Duodenal mucosa (tissue), 2 donors: ENCODE data around the gene SLTM.
"Not testable (repeated sequence)": the region's sequence is repeated elsewhere in the genome, so short reads cannot be mapped to it uniquely, and the experiment has no call there.

Source experiments
- H3K27ac ChIP-seq: one replicate; pipeline ENCODE4 v1.7.0; 2013; ENCODE audit warnings: low read depth, low read length
- H3K27me3 ChIP-seq, 2 donors: one replicate each; pipeline ENCODE4 v1.7.0; 2013; ENCODE audit warnings: low read length in 2 of 2, control low read depth in 1 of 2; ENCODE audit not compliant: insufficient read depth in 2 of 2, control insufficient read depth in 1 of 2
- H3K36me3 ChIP-seq, 2 donors: one replicate each; pipeline ENCODE4 v1.7.0; 2013; ENCODE audit warnings: low read length in 2 of 2, control low read depth in 1 of 2; ENCODE audit not compliant: insufficient read depth in 2 of 2, control insufficient read depth in 1 of 2
- H3K4me1 ChIP-seq, 2 donors: one replicate each; pipeline ENCODE4 v1.7.0; 2013; ENCODE audit warnings: low read length in 2 of 2, control low read depth in 1 of 2; ENCODE audit not compliant: insufficient read depth in 2 of 2, control insufficient read depth in 1 of 2
- H3K4me3 ChIP-seq, 2 donors: one replicate each; pipeline ENCODE4 v1.7.0; 2013; ENCODE audit warnings: low read length in 2 of 2, low read depth in 1 of 2
- H3K9ac ChIP-seq, 2 donors: one replicate each; pipeline ENCODE4 v1.7.0; 2013; ENCODE audit warnings: low read length in 2 of 2, low read depth in 1 of 2
- H3K9me3 ChIP-seq, 2 donors: one replicate each; pipeline ENCODE4 v1.7.0; 2013; ENCODE audit warnings: low read length in 2 of 2, control low read depth in 1 of 2; ENCODE audit not compliant: control insufficient read depth in 1 of 2

The SLTM gene

GRCh38 chr15:58862326-58862725 is 71.2 kb downstream of the SLTM start:
- Histone ChIP-seq H3K27me3 (no peaks in the 10 kb centered on the region), H3K9ac (no peak overlapping the region), H3K36me3 (no peaks in the 10 kb centered on the region), H3K4me3 (no peak overlapping the region), H3K27ac (no peak overlapping the region), H3K4me1 (no peaks in the 10 kb centered on the region), H3K9me3 (no peaks in the 10 kb centered on the region)

DNA sequence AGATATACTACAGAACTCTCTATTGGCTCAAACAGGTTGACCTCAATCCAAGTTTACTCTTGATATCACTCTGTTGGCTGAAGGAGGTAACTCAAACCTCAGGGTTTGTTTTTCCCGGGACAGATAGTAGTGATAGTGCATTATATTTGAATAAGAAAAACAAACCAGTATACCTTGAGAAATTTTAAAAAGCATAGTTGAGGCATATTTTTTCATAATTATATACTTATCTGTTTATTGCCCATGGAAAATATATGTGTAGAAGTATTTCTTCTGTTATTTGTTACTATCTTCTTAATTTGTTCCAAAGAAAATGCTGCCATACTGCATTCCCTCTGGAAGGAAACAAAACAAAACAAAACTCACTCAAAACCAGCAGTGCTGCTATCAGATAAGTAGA is 76.9 kb downstream of the SLTM start:
- H3K27me3 ChIP-seq, H3K4me3 ChIP-seq, H3K36me3 ChIP-seq, H3K9ac ChIP-seq, H3K4me1 ChIP-seq, H3K9me3 ChIP-seq, H3K27ac ChIP-seq: not testable (repeated sequence)

DNA sequence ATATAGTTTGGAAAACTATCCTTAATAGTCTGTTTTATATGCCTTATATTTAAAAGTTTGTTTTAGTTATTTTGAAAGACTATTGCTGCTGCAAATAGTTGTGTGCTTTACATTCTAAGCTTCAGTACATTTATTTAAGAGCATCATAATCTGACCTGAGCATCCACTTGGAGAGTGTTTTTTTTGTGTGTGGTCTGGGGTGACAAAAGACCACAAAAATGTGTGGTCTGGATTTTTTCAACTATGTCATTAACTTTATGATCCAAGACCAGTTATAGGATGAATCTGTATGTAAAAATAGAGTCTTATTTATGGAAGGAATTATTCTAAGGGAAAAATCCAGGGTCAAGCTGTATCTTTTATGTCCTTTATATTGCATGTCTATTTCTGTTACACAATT is 77.4 kb downstream of the SLTM start:
- Histone ChIP-seq H3K36me3 (peaks cover 6% of the 10 kb centered on the region in 2 donors), H3K9ac (no peak overlapping the region), H3K4me3 (no peak overlapping the region), H3K27me3 (no peaks in the 10 kb centered on the region), H3K9me3 (no peaks in the 10 kb centered on the region), H3K4me1 (no peaks in the 10 kb centered on the region), H3K27ac (no peak overlapping the region)

DNA sequence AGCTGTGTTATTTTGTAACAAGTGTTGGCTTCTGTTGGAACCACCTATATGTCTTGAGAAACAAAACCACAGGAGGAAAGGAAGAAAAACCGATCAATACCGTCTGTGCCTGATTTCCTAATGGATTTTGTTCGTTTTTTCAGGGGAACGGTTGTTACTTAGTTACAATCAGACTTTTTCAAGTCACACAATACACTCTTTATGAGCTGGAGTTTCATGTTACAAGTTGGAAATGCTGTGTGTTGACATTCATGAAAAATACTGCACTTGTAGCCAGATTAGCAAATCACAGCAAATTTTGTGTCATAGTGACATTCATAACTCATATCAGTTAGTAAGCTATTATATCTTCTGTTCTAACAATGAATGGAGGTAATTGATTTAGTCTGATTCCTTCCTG is 78.9 kb downstream of the SLTM start:
- H3K27ac ChIP-seq = no peak overlapping the region
- no peaks in the 10 kb centered on the region for H3K9me3 ChIP-seq
- no peaks in the 10 kb centered on the region for H3K27me3 ChIP-seq
- no peak overlapping the region for H3K9ac ChIP-seq
- no peak overlapping the region for H3K4me3 ChIP-seq
- peaks cover 6% of the 10 kb centered on the region in 2 donors for H3K36me3 ChIP-seq
- no peaks in the 10 kb centered on the region for H3K4me1 ChIP-seq

- H3K9me3 ChIP-seq = no peaks in the 10 kb centered on the region
- H3K27me3 ChIP-seq = no peaks in the 10 kb centered on the region
- H3K4me1 ChIP-seq = no peaks in the 10 kb centered on the region
- H3K9ac ChIP-seq = no peak overlapping the region
- no peak overlapping the region for H3K27ac ChIP-seq
- H3K4me3 ChIP-seq = no peak overlapping the region
- H3K36me3 ChIP-seq = peaks cover 10 to 14% of the 10 kb centered on the region in 2 donors
These were observed 81.1 kb downstream of the SLTM start for GRCh38 chr15:58852347-58852746.

DNA sequence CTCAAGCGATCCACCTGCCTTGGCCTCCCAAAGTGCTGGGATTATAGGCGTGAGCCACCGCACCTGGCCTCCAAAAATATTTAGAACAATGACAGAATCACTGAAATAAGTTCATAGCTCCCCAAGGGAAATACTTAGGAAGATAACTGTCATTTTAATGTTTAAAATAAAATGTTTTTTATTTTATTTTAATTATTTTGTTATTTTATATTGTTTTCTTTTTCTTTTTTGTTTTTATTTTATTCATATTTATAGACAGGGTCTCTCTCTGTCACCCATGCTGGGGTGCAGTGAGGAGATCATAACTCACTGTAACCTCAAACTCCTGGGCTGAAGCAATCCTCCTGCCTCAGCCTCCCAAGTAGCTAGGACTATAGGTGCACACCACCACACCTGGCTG is 82.3 kb downstream of the SLTM start:
- H3K27me3 ChIP-seq, H3K4me3 ChIP-seq, H3K9me3 ChIP-seq, H3K4me1 ChIP-seq, H3K9ac ChIP-seq, H3K27ac ChIP-seq: not testable (repeated sequence)
- peaks cover 11 to 14% of the 10 kb centered on the region in 2 donors for H3K36me3 ChIP-seq

- Histone ChIP-seq H3K27me3 (no peaks in the 10 kb centered on the region), H3K4me3 (no peak overlapping the region), H3K9me3 (no peaks in the 10 kb centered on the region), H3K4me1 (no peaks in the 10 kb centered on the region), H3K36me3 (peaks cover 5 to 7% of the 10 kb centered on the region in 2 donors), H3K9ac (no peak overlapping the region), H3K27ac (no peak overlapping the region)
These were observed 90.6 kb downstream of the SLTM start for GRCh38 chr15:58842713-58843396.

- Histone ChIP-seq H3K9ac (no peak overlapping the region), H3K27me3 (no peaks in the 10 kb centered on the region), H3K4me1 (no peaks in the 10 kb centered on the region), H3K4me3 (no peak overlapping the region), H3K9me3 (no peaks in the 10 kb centered on the region), H3K27ac (no peak overlapping the region), H3K36me3 (no peaks in the 10 kb centered on the region)
These were observed 93.4 kb downstream of the SLTM start for GRCh38 chr15:58840048-58840447.

DNA sequence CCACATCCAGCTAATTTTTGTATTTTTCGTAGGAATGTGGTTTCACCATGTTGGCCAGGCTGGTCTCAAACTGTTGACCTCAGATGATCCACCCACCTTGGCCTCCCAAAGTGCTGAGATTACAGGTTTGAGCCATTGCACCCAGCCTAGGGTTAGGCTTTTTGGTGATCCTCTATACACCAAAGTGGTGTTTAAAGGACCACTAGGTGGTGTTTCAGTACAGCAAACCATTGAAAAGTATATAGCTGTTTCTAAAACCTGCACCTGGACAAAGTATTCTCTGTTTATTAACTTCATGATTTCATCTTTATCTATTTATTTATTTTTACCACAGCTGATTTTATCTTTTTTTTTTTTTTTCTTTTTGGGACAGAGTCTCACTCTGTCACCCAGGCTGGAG is 94.0 kb downstream of the SLTM start:
- Histone ChIP-seq H3K4me3 (no peak overlapping the region), H3K9ac (no peak overlapping the region), H3K4me1 (no peaks in the 10 kb centered on the region), H3K27me3 (no peaks in the 10 kb centered on the region), H3K36me3 (no peaks in the 10 kb centered on the region), H3K9me3 (no peaks in the 10 kb centered on the region), H3K27ac (no peak overlapping the region)

DNA sequence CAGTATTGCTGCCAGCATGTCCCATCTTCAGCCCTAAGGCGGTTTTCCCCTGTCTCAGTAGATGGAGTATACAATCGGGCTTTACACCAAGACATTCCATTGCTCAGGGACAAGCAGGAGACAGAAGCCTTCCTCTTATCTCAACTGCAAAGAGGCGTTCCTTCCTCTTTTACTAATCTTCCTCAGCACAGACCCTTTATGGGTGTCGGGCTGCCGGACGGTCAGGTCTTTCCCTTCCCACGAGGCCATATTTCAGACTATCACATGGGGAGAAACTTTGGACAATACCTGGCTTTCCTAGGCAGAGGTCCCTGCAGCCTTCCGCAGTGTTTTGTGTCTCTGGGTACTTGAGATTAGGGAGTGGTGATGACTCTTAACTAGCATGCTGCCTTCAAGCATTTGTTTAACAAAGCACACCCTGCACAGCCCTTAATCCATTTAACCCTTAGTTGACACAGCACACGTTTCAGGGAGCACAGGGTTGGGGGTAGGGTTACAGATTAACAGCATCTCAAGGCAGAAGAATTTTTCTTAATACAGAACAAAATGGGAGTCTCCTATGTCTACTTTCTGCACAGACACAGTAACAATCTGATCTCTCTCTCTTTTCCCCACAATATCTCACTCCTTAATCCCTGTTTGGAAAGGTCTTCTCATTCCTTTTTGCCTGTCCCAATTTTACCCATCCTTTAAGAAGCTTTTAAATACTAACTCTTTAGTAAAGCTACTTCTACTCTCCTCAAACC is 99.6 kb downstream of the SLTM start:
- H3K36me3 ChIP-seq, H3K9ac ChIP-seq, H3K4me3 ChIP-seq, H3K4me1 ChIP-seq, H3K27me3 ChIP-seq, H3K9me3 ChIP-seq, H3K27ac ChIP-seq: not testable (repeated sequence)
